Measurements from ENCODE around the gene SYNE1.
"Not testable (repeated sequence)": the region's sequence is repeated elsewhere in the genome, so short reads cannot be mapped to it uniquely, and the experiment has no call there.

Gene SYNE1

DNA sequence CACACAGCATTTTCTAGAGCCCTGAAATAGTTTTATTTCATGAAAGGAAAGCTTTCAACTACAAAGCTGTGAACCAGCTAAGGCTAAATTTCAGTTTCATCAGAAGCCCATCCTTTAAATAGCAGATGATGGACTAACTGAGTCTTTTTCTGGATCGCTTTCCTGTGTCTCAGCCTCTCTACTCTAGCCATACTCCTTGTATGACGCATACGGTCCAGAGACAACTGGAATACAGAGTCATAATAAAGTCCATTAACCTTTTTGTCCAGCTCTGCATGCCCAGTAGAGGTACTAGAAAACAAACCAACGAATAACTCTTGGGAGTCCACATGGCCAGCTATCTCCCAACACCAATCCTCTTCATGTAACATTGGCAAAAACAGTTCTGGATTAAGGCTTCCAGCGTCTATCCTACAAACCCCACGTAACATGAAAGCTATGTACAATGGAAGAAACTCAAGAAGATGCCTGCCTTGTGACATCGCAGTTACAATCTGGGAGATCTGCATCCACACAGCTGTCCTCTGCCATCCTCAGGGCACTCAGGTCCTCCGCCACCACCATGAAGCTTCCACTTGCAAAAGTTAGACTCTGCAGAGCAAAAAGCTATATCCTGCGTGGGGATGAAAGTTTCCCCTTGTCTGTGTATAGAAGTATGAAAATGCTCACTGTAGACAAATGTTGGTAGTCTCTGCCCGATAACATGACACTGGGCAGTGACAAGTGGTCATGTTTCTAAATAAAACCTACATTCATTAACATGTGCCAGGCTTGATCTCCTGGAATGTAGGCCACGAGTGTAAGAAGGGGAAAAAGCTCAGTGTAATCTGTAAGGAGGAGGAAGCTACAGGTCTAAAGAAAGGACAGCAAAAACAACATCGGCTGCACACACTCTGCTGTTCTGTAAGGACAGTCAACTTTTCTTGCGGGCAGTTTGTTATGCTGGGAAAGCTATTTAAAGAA lies 469.2 kb downstream of the SYNE1 start:
- DNase-seq, result no peak

DNA sequence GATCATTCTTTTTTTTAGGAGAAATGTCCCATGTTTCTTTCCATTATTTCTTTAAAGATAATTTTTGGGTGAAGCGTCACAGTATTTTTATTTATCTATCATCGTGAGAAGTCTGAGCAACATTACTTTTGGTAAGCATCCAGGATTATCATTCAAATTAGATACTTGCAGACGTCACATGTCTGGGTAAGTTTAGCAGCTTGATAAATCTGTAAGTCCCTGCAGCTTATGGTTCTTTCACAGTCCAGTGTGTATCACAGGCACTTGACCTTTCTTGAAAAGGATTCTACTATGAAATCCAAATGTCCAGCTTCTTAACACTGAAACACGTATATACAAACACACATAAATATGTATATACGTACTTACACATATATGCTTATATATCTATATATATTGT lies 470.3 kb downstream of the SYNE1 start:
- no peak for DNase-seq

DNA sequence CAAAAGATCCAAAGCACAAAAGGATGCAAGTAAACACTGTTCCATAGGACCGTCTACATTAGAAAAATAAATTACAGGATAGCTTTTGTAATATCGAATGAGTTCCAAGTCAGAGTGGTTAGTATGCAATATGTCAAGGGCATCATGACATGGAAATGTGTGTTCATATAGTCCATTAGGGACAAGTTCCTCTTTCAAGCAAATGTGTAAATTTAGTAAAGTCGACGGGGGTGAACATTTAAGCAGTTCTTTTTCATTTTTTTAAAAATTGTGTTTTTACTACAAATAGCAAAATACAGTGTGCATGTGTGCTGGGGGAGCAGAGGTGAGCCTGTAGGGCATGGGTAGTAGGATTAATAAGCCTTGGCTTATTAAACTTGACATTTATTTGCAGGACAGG lies 470.7 kb downstream of the SYNE1 start:
- DNase-seq, result no peak

DNA sequence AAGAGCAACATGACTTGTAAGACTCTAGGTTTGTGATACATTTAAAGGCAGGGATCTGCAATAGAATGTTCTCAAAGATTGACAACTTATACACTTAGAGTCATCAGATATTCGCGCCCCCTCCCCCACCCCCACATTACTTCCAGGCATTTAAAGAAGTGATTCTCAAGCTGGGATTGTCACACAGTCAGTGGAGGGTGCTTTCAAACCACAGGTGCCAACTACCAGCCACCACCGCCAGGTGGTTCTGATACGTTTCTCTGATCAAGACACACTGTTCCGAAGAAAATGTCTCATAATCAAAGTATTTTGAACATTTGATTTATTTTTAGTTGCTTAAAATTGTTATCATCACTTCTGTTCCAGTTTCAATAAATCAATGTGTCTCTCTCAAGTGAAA lies 472.2 kb downstream of the SYNE1 start:
- DNase-seq, result no peak

DNA sequence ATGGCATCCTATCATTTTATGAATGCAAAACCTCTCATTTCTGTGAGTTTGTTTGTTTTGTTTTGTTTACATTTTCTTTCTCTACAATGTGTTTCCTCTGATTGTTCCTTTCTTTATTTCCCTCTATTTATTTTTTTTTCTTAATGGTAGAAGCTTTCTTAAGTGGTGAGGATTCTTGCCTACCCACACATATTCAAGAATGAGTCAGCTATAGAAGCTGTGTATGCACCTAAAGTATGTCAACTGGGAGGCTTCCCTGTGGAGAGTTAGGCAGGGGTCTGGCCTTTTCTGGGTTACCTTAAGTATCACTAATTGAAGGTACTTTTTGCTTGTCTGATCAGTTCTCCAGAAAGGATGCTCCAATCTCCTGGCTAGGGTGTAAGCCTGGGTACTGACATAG lies 475.7 kb downstream of the SYNE1 start:
- no peak for DNase-seq

DNA sequence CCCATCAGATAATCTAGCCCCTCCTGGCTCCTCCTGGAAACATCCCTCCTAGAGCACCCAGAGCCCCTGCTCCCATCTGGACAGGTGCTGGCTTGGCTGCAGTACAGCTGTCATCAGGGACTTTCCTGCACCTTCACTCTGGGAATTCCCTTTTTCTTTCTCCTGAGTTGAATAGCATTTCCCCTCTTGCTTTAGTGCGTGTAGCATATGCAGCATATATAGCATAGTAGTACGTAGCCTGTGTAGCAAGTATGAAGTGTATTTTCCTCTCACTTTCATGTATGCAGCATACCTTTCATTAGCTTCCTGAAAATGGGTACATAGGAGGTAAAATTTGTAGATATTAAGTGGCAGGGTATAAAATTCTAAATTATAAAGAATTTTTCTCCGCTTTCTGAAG lies 476.8 kb downstream of the SYNE1 start:
- DNase-seq, result no peak

DNA sequence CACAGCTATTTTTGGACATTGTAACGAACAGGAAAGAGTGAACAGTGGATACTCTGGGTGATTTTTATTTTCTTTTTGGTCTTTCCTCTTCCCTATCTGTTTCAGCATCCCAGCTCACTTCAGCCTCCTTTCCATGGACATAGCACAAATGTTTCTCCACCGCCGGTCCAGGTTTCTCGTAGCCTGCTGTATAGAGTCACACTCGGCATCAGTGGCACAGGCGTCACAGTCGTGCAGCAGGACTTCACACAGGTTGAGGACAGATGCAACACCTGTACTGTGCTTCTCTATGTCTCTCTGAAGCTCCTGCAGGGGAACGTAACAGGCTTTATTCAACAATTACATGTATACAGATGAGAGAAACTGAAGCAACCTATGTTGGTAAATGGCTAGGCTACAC lies 481.4 kb downstream of the SYNE1 start:
- DNase-seq, result no peak

DNA sequence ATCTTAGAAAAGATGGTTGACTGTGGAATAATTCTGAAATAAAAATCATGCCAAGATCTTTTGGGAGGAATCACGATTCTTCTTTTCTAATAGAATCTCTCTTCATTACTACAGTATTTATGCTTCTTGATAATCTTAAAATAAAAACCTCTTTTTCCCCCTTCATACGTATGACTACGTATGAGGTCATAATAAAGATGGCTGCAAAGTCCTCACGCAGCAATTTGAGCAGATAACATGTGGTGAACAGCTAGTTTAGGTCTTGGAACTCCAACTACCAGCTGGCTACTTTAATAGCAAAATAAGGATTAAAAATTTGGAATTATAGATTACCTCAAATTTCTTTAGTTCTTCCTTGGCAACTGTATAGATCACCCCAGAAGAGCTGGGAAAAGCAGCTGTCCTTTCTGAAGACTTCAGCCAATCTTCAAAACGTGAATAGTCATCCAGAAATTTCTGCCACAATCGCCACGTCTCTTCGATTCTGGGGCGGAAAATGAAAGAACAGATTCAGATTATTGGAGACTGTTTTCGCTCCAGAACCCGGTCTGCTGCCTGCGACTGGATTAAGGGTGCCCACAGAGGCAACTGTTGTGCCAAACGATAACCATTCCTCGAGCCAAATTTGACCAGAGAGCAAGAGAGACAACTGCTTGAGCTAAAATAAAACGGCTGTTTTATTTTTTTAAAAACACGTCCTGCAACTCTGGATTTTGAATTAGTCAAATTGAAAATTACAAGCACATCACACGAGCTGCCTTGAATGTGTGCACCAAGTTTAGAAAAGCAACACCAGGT lies 482.4 kb downstream of the SYNE1 start:
- DNase-seq, result no peak

DNA sequence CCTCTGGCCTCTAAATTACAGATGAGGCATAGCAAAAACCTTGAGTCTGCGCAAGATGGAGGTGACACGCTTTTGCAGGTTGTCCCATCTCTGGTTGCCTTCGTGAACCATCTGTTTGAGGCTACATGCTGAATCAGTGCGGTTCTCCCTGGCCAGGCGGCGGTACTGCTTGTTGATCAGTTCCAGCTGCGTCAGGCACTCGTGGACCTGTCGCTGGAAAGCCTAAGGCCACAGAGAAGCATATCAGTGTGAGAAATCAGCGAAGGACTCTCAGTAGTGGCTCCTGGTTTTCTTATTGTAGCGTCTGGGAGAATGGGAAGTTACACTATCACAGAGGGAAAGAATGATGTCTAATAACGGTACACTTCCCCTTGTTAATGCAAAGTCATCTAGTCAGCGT lies 485.2 kb downstream of the SYNE1 start:
- DNase-seq, result no peak

DNA sequence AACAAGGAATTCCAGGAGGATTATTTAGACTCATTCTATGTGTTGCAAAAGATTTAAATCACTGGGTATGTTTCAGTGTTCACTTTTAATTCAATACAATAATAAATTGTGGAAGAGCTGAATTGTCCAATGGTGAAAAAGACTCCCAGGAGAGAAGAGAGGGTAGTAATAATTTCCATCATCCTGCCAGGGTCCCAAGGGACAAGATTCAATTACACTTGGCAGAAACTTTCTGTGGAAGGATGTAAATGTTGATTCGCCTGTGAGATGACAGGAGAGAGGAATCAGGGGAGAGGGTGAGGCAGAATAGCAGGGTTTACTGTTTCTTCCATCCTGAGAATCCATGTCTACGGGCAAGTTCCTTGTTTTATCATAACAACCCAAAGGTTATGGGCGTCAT lies 487.0 kb downstream of the SYNE1 start:
- no peak for DNase-seq

DNA sequence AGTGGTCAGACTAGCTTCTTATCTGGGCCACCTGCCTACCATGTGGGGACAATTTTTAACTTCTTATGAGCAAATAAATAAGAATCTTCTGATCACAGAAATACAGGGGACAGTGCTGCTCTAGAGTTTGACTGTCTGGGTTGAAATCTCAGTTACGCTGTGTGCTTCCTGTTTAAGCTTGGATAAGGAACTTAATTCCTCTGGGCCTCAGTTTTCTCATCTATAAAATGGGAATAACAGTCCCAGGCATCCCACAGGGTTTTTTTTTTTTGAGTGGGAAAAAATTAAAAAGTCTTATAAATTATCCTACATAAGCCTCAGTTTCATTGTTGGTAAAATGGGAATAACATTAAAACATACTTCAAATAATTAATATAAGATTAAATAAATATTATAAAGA lies 488.8 kb downstream of the SYNE1 start:
- DNase-seq, result no peak

DNA sequence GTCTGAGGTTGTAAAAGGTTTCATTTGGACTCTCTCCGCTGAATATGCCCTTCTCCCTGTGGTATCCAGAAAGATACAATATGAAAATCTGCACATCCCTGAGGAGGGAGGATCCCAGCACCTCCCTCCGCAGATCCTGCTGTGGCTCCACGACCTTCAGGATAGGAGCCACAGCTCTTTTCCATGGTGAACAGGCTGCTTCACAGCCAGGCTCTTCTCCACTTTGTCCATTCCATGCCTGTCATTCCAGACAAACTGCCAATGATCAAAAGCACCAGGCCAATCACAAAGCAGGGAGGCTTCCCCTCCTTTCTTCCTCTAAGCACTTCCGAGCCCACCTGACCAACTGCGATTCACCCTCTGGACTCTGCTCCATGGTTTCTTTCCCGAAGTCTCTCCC lies 489.9 kb downstream of the SYNE1 start:
- no peak for DNase-seq

DNA sequence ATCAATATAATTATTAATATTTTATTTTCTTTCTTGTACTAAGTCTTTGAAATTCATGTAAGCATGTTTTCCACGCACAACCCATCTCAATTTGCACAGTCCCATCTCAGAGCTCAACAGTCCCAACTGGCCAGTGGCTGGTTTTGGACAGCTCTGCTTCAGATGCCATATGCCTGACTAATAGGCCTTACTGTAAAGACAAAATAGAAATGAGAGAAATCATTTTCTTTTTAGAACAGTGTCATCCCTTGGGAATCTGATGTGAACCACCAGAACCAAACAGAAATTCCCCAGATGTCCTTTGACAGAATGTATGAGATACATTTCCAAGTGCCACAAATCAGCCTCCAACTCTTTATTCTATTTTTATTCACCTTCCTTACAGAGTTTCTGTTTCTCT lies 490.8 kb downstream of the SYNE1 start:
- DNase-seq, result no peak

DNA sequence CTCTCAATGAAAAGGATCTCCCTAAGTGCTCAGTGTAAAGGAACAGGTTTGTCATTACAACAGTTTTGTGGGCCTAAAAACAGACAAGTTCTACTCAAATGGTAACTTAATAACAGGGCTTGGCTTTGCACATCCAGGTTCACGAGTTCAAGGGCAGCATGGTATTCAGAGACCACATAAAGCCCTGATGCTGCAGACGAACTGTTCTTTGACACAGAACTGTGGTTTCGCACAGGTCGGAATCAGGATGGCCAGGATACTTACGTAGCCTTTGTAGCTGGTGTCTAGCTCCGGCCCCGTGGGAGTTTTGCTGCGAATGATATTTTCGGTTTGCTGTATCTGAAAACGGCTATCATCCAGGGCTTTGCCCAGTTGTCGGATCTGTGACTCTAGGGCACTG lies 493.8 kb downstream of the SYNE1 start:
- DNase-seq, result no peak

DNA sequence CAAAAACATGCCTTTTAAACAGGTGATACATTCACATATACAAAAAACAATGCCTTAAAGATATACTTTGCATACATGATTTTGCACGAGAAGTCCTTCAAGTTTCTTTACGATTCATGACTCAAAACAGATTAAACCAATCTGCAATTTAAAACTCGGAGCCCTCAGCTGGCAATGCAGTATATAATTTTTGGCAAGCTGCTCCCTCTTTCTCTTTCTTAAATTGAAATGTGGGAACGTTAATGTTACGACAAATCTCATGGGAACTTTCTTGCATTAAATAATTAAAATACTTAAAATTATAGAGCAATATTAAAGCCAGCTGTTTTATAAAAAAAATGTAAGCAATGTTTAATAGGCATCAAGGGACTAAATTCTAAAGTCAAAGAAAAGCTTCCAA lies 495.1 kb downstream of the SYNE1 start:
- no peak for DNase-seq

DNA sequence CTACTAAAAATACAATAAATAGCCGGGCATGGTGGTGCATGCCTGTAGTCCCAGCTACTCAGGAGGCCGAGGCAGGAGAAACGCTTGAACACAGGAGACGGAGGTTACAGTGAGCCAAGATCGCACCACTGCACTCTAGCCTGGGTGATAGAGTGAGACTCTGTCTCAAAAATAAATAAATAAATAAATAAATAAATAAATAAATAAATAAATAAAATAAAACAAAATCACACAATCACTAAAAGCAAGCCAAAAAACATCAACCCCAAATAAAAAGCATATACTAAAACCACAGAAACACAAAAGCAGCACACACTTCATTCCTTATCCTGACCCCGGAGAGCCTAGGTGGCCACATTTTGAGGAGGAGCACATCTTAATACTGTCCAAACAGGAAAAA lies 498.8 kb downstream of the SYNE1 start:
- not testable (repeated sequence) for DNase-seq

DNA sequence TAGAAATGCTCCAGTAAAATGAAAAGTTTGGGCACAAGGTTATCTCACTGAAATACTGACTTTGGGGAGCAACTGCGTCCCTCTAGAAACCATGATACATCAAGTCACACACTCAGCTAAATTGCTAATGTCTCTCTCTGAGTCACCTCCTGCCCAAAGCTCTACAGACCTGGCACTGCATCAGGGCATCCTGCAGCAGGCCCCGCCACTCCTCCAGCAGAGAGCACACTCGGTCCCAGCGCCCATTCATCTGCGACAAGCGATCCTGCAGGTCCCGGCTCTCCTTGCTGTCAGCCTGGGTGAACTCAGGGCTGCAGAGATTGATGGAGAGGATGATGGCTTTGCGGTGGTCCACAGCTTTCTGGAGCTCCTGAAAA lies 500.7 kb downstream of the SYNE1 start:
- DNase-seq, result no peak

DNA sequence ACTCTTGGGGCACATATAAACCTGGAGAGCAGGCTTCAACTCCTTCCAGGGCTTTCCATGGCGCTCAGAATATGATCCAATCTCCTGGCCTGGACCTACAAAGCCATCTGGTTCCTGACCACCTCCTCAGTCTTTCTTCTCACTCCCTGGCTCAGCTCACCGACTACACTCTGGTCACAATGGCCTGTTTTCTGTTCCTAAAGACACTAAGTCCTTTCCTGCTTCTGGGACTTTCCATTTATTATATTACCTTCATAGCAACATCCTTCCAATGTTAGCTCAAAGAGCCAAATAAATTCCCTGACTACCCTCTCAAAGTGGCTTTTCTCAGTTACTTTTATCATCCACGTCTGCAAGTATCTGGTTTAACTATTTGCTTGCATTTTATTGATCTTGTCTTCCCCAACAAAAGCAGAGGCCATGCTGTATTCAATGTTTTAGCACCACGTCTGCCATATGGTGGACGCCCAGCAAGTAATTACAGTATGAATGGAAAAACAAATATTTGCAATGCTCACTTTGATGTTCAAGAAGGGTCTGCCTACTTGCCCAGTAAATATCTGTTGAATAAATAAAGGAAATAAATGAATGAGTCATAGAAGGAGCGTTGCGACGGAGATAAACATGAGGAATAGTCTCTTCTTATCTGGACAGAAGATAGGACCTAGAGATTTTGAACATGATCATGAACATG lies 501.3 kb downstream of the SYNE1 start:
- no peak for DNase-seq

DNA sequence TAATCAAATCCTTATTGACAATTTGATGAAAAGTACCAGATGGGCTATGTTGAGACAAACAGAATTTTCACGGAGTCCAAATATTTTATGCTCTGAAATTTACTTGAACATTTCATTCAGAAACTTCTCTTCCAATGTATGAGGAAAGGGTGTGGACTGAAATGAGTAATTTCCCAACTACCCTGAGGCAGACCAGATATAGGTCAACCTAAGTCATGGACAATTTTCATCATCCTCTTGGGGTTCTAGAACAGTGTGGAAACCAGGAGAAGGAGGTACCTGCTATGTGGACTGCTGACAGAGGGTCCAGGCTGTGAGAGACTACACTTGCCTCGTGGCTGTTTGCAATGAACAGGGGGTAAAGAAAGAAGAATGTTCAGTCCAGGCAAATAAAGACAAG lies 506.7 kb downstream of the SYNE1 start:
- DNase-seq, result no peak

DNA sequence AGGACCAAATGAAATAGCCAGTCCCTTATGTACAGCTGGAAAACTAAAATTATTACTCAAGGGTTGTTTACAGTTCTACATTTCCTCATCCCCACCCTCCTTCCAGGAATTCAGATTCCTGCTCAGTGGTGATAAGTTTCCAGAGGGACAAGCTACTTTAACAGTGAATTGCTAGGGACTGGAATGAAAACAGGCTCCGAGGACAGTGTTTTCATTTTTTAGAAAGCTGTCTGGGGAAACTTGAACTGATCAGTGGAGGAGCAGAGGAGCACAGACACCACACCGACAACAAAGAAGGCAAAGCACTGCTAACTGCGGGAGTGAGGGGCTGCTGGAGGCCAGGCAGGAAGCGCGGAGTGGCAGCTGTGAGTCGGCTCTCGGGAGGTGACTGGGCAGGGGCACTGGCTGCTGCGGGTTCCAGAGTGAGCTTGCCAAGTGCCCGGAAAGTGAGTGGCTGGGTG lies 507.4 kb downstream of the SYNE1 start:
- DNase-seq, result no peak

DNA sequence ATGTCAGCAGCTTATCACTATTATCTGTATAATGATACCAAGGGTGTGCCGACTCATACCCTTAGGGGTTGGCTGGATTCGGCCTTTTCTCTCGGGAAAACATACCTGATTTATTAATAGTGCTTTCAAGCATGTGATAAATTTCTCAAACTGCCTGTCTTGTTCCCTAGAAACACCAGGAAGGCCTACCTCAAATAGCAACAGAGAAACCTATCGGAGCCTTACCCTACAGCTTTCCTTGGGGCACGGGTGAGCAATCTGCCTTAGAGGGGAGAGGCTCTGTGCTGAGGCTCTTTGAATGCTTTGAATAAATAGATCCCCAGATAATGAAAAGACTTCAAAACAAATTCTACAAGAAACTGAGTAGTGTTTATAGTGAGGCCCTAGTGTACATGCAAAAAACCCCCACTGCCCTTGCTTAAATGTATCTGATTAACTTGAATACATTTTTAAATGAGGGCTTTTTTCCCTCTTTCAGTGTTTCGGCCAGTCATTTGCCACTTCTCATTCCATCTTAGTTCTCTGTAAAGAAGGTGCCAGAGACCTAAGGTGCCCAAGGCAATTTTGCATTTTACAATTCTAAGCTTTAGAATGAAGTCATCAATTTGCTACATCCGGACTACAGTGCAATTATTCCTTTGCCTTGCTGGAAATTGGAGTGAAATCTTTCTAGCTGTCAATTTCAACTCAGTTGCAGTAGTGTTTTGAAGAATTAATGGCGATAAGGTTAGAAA lies 509.6 kb downstream of the SYNE1 start:
- no peak for DNase-seq

DNA sequence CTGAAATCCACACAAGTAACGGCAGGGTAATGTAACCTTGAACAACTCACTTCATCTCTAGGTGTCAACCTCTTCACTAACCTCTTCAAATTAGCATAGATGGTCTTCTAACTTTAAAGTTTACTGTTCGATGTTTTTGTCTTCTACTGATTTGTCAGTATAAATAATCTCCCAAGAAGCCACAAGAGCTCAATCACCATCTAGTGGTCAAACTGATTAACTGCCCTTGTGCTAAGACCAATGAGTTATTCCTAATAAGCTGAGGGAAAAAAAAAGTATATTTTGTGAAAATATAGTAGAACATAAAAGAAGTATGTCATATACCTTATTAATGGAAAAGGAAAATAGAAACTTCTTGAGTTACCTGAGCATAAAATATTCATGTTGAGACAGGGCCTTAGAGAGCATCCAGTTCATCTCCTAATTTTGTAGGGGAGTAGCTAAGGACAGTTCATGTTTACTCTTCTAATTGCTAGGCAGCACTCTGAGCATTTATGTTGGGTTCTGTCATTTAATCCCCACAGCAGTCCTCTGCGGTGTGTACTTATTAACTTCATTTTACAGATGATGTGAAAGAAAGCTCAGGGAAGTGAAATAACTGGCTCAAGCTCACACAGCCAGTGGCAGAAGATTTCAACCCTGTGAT lies 512.6 kb downstream of the SYNE1 start:
- no peak for DNase-seq
